HCT116 (cell line): ENCODE data around the gene CIRBP.

ENCODE experiments used
- CEBPB ChIP-seq: IDR thresholded peaks from 2 replicates; pipeline ENCODE4 v1.6.1; 2012; ENCODE audit warnings: low read depth
- CTCF ChIP-seq, 3 experiments: fragments of 200-600 bp in 1 of 3; sonication (generic) in 1 of 3; IDR thresholded peaks in 2 of 3; conservative IDR thresholded peaks in 1 of 3; 2 replicates each; pipeline ENCODE4 v1.5.1; 2012 to 2017; ENCODE audit warnings: low read depth in 2 of 3, low read length in 2 of 3, antibody characterized with exemption in 1 of 3, borderline replicate concordance in 1 of 3, control low read depth in 1 of 3, mild to moderate bottlenecking in 1 of 3, mixed read lengths in 1 of 3, mixed run types in 1 of 3, moderate library complexity in 1 of 3; ENCODE audit not compliant: insufficient read depth in 1 of 3
- EGR1 ChIP-seq: IDR thresholded peaks from 2 replicates; pipeline ENCODE4 v1.6.1; 2012; ENCODE audit warnings: low read depth
- ELF1 ChIP-seq: IDR thresholded peaks from 2 replicates; pipeline ENCODE4 v1.6.1; 2012; ENCODE audit warnings: low read depth, borderline replicate concordance
- EZH2phosphoT487 ChIP-seq: fragments of 200-600 bp; IDR thresholded peaks from 2 replicates; pipeline ENCODE4 v1.6.1; 2018; ENCODE audit warnings: antibody characterized with exemption, borderline replicate concordance
- MAX ChIP-seq: IDR thresholded peaks from 2 replicates; pipeline ENCODE4 v1.6.1; 2012
- POLR2A ChIP-seq: IDR thresholded peaks from 2 replicates; pipeline ENCODE4 v1.7.0; 2011; ENCODE audit warnings: borderline replicate concordance; ENCODE audit not compliant: insufficient read depth, insufficient read length; ENCODE audit errors: extremely low read depth
- POLR2AphosphoS5 ChIP-seq: IDR thresholded peaks from 2 replicates; pipeline ENCODE4 v1.6.1; 2011; ENCODE audit warnings: mild to moderate bottlenecking, low read depth, low read length, moderate library complexity
- REST ChIP-seq: IDR thresholded peaks from 2 replicates; pipeline ENCODE4 v1.6.1; 2012; ENCODE audit warnings: low read depth
- SIN3A ChIP-seq: IDR thresholded peaks from 2 replicates; pipeline ENCODE4 v1.6.1; 2012; ENCODE audit warnings: low read depth
- SP1 ChIP-seq: IDR thresholded peaks from 2 replicates; pipeline ENCODE4 v1.6.1; 2012; ENCODE audit warnings: low read depth
- TCF7L2 ChIP-seq: IDR thresholded peaks from 2 replicates; pipeline ENCODE4 v1.7.0; 2011; ENCODE audit warnings: borderline replicate concordance, inconsistent platforms; ENCODE audit not compliant: insufficient read depth, insufficient read length; ENCODE audit errors: extremely low read depth
- ZFX ChIP-seq: fragments of 450-650 bp; IDR thresholded peaks from 2 replicates; pipeline ENCODE4 v1.6.1; 2017
- TF ChIP-seq, protein P1 (sequence below): IDR thresholded peaks from 2 replicates; pipeline ENCODE4 v1.6.1; 2012

GRCh38 chr19:1283917-1284292, 14.8 kb downstream of the CIRBP start:
- TF ChIP-seq CTCF (IDR thresholded peaks at IDR 0.05 in 2 of 3, conservative IDR thresholded peaks at IDR 0.05 in 1 of 3; ENCODE audit: borderline replicate concordance in 1 of 3, insufficient read depth in 1 of 3, low read depth in 2 of 3, low read length in 2 of 3) (no peak), EZH2phosphoT487 (no peak), POLR2AphosphoS5 (no peak), TCF7L2 (no peak), REST (no peak), POLR2A (no peak), MAX (no peak), ZFX (no peak), CEBPB (no peak), SP1 (no peak), SIN3A (no peak), EGR1 (no peak), ELF1 (no peak)
- TF ChIP-seq, protein P1, sequence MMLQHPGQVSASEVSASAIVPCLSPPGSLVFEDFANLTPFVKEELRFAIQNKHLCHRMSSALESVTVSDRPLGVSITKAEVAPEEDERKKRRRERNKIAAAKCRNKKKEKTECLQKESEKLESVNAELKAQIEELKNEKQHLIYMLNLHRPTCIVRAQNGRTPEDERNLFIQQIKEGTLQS = no peak
